A549 (cell line): Measurements from ENCODE around the gene PLA2G4F. TPM values are rescaled to one million over a fixed set of nuclear protein-coding genes. Genes with fewer than 3 reads are reported as not detected.

ENCODE experiments used
- ATAC-seq, 2 experiments: fragments of 200-7000 bp in 1 of 2; fragments of >200 bp in 1 of 2; cut with Nextera tagmentation in 1 of 2; cut with Tn5 transposase in 1 of 2; 3 replicates each; pipeline versions ENCODE4 v1.8.0 to v1.9.1; 2018 to 2020; ENCODE audit warnings: mild to moderate bottlenecking in 1 of 2, moderate library complexity in 1 of 2
- CTCF ChIA-PET: fragments of 300-600 bp; sonication (Branson Sonifier 250); formaldehyde crosslinking; extraction: SDS; loops from one replicate; lab custom pipeline; 2021; ENCODE audit warnings: antibody characterized with exemption, inconsistent platforms; lab: Yijun Ruan, JAX
- POLR2A ChIA-PET: fragments of 350-600 bp; formaldehyde crosslinking; extraction: SDS; loops from one replicate; lab custom pipeline; 2021; ENCODE audit warnings: antibody characterized with exemption, inconsistent platforms; lab: Yijun Ruan, JAX
- DNase-seq, 2 experiments: peaks; one replicate each; pipeline versions ENCODE4 v3.0.0 to v3.0.0-alpha.2; 2011 to 2016; ENCODE audit warnings: low read depth in 1 of 2, low spot score in 1 of 2
- FAIRE-seq: peaks from 2 replicates; lab custom pipeline; 2011; peaks lifted over from hg19 to GRCh38; lab: Jason Lieb, UNC
- H3K27ac ChIP-seq, 2 experiments: fragments of >200 bp; sonication (Bioruptor Twin); formaldehyde crosslinking; 3 replicates each; pipeline ENCODE4 v1.5.1; 2016 to 2017
- H3K4me1 ChIP-seq: fragments of >200 bp; sonication (Bioruptor Twin); formaldehyde crosslinking; 3 replicates; pipeline ENCODE4 v1.6.1; 2016
- H3K4me2 ChIP-seq: fragments of >200 bp; sonication (Bioruptor Twin); formaldehyde crosslinking; 3 replicates; pipeline ENCODE4 v1.6.1; 2016
- H3K4me3 ChIP-seq: fragments of >200 bp; sonication (Bioruptor Twin); formaldehyde crosslinking; 3 replicates; pipeline ENCODE4 v1.5.1; 2016
- H3K9me3 ChIP-seq: fragments of >200 bp; sonication (Bioruptor Twin); formaldehyde crosslinking; 3 replicates; pipeline ENCODE4 v1.6.1; 2016
- CEBPB ChIP-seq, 2 experiments: fragments of >200 bp in 1 of 2; sonication (Bioruptor Twin) in 1 of 2; formaldehyde crosslinking in 1 of 2; IDR thresholded peaks; 2 replicates each; pipeline ENCODE4 v1.6.1; 2012 to 2016
- CHD2 ChIP-seq: fragments of 150-350 bp; IDR thresholded peaks from 2 replicates; pipeline ENCODE4 v1.6.1; 2014; ENCODE audit warnings: low read length; ENCODE audit not compliant: partially characterized antibody
- CHD4 ChIP-seq: fragments of 200-600 bp; sonication (generic); IDR thresholded peaks from 2 replicates; pipeline ENCODE4 v1.6.1; 2016; ENCODE audit warnings: antibody characterized with exemption, mild to moderate bottlenecking, borderline replicate concordance
- EHF ChIP-seq: fragments of 250-450 bp; sonication (Bioruptor Pico); IDR thresholded peaks from 2 replicates; pipeline ENCODE4 v1.5.0; 2020; ENCODE audit warnings: mild to moderate bottlenecking
- ESRRA ChIP-seq: fragments of 150-350 bp; IDR thresholded peaks from 2 replicates; pipeline ENCODE4 v1.6.1; 2014; ENCODE audit warnings: mild to moderate bottlenecking, low read length, borderline replicate concordance
- FOSL2 ChIP-seq, 2 experiments: fragments of 450-650 bp in 1 of 2; fragments of >200 bp in 1 of 2; sonication (Bioruptor Twin) in 1 of 2; formaldehyde crosslinking; IDR thresholded peaks; 2 replicates each; pipeline versions ENCODE4 v1.5.0 to v1.6.1; 2016 to 2020; ENCODE audit warnings: mild to moderate bottlenecking in 1 of 2, moderate library complexity in 1 of 2
- JUN ChIP-seq, 2 experiments: fragments of >200 bp; sonication (Bioruptor Twin); formaldehyde crosslinking; IDR thresholded peaks; 2 replicates in 1 of 2; 3 replicates in 1 of 2; pipeline ENCODE4 v1.6.1; 2016 to 2017
- MAFK ChIP-seq: fragments of 450-650 bp; IDR thresholded peaks from 2 replicates; pipeline ENCODE4 v1.6.1; 2014; ENCODE audit not compliant: partially characterized antibody
- PHF8 ChIP-seq: fragments of 200-600 bp; sonication (generic); IDR thresholded peaks from 2 replicates; pipeline ENCODE4 v1.6.1; 2016; ENCODE audit warnings: low read depth, mild to moderate bottlenecking, antibody characterized with exemption, moderate library complexity, borderline replicate concordance
- POLR2AphosphoS2 ChIP-seq: conservative IDR thresholded peaks from 2 replicates; pipeline ENCODE4 v1.6.1; 2012; ENCODE audit warnings: low read length, improper control_type of control experiment, inconsistent platforms
- RARB ChIP-seq: fragments of 250-450 bp; sonication (Bioruptor Pico); IDR thresholded peaks from 2 replicates; pipeline ENCODE4 v1.8.0; 2021; ENCODE audit warnings: mild to moderate bottlenecking, moderate library complexity
- RCOR1 ChIP-seq: fragments of 150-350 bp; IDR thresholded peaks from 2 replicates; pipeline ENCODE4 v1.6.1; 2014; ENCODE audit warnings: antibody characterized with exemption, low read length, low read depth
- RFX5 ChIP-seq: fragments of 450-650 bp; IDR thresholded peaks from 2 replicates; pipeline ENCODE4 v1.7.1; 2014; ENCODE audit warnings: antibody characterized with exemption, mild to moderate bottlenecking, moderate library complexity
- RNF2 ChIP-seq: fragments of 200-600 bp; sonication (generic); IDR thresholded peaks from 2 replicates; pipeline ENCODE4 v1.6.1; 2016; ENCODE audit warnings: low read depth, mild to moderate bottlenecking, antibody characterized with exemption, moderate library complexity, borderline replicate concordance
- TP53 ChIP-seq: fragments of 250-450 bp; sonication (Bioruptor Pico); IDR thresholded peaks from 2 replicates; pipeline ENCODE4 v1.5.0; 2021; ENCODE audit warnings: mild to moderate bottlenecking, moderate library complexity
- ZC3H11A ChIP-seq: fragments of 450-650 bp; IDR thresholded peaks from 2 replicates; pipeline ENCODE4 v1.6.1; 2014; ENCODE audit warnings: antibody characterized with exemption, mild to moderate bottlenecking
- ZNF302 ChIP-seq: fragments of 250-450 bp; sonication (Bioruptor Pico); IDR thresholded peaks from 2 replicates; pipeline ENCODE4 v1.9.0; 2021; ENCODE audit warnings: inconsistent platforms, mild to moderate bottlenecking, moderate library complexity
- WGBS: methylation state at CpG from one replicate; pipeline ENCODE4 v1.1.6; 2017; ENCODE audit errors: missing lambda C conversion rate; 5-methylcytosine and 5-hydroxymethylcytosine counted together
- polyA plus RNA-seq, 4 experiments: library from polyadenylated mRNA; depleted of rRNA in 3 of 4; stranded (reverse); fragments of >200 nt; fragmentation: RNase III in 1 of 4; extraction: RNeasy Plus Mini Kit Qiagen cat#74134 plus additional on column Dnase treatment in 1 of 4; gene quantifications; 2 replicates in 3 of 4; 3 replicates in 1 of 4; pipeline ENCODE4 v1.2.3, GENCODE V29; 2011 to 2017
- TF ChIP-seq, protein P1 (sequence below): fragments of 250-450 bp; sonication (Bioruptor Pico); IDR thresholded peaks from 2 replicates; pipeline ENCODE4 v1.5.0; 2021; ENCODE audit warnings: mild to moderate bottlenecking, moderate library complexity, borderline replicate concordance
- TF ChIP-seq, protein P2 (sequence below): fragments of 150-350 bp; IDR thresholded peaks from 2 replicates; pipeline ENCODE4 v1.6.1; 2014; ENCODE audit warnings: low read depth, mild to moderate bottlenecking, low read length
- TF ChIP-seq, protein P3 (sequence below): fragments of 200-600 bp; sonication (generic); IDR thresholded peaks from 2 replicates; pipeline ENCODE4 v1.6.1; 2016; ENCODE audit warnings: antibody characterized with exemption, mild to moderate bottlenecking, moderate library complexity

PLA2G4F gene
- polyA plus RNA-seq, 2 of the 4 experiments (the other 2 are of a cell fraction): not detected

- WGBS: 53% methylated on average over 3 of the region's 3 CpGs
- FAIRE-seq (no peak), ATAC-seq (no peak), DNase-seq (no peak)
- no peaks in the 10 kb centered on the region for H3K4me1 ChIP-seq
- CTCF ChIA-PET: interaction anchor here (1.0 to 2.0 kb wide), 3 partner anchors 18 to 28 kb away, joined by 3 to 5 read pairs (median 4); no protein-coding TSS in a partner anchor
- H3K27ac ChIP-seq: no peak overlapping the region
- TF ChIP-seq ESRRA (no peak), RNF2 (no peak)
- H3K4me2 ChIP-seq: no peak overlapping the region
- H3K4me3 ChIP-seq: no peak overlapping the region
- no peaks in the 10 kb centered on the region for H3K9me3 ChIP-seq
- POLR2A ChIA-PET: no interaction called here
These were observed 47.6 kb downstream of the PLA2G4F start for GRCh38 chr15:42108806-42109205.

DNA sequence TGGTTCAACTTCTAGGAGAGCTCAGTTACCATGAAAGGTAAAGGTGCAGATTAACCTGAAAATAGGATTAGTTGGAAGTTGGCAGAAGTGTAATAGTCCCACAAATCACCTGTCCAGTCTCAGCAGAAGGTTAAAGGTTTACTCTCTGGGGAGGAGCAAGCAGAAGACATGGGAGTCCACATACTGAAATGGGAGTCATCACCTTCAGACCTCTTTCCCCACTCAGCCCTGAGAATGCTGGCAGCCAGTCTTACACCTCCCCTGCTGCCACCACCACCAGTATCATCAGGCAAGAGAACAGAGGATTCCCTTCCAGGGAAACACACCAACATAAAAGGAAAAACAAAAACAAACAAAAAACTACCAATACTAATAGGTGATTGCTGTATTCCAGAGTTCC lies 48.2 kb downstream of the PLA2G4F start:
- FAIRE-seq (no peak), DNase-seq (no peak), ATAC-seq (no peak)
- ChIA-PET POLR2A (no interaction called here), CTCF (interaction anchor here (0.9 to 2.0 kb wide), 4 partner anchors 12 to 28 kb away, joined by 3 to 5 read pairs (median 4); no protein-coding TSS in a partner anchor)
- H3K9me3 ChIP-seq: no peaks in the 10 kb centered on the region
- no peak overlapping the region for H3K4me3 ChIP-seq
- H3K27ac ChIP-seq: no peak overlapping the region
- no peaks in the 10 kb centered on the region for H3K4me1 ChIP-seq
- no peak for TF ChIP-seq JUN (IDR thresholded peaks at IDR 0.05)
- TF ChIP-seq EHF (CRISPR knock-in tag): no peak
- TF ChIP-seq, protein P1, sequence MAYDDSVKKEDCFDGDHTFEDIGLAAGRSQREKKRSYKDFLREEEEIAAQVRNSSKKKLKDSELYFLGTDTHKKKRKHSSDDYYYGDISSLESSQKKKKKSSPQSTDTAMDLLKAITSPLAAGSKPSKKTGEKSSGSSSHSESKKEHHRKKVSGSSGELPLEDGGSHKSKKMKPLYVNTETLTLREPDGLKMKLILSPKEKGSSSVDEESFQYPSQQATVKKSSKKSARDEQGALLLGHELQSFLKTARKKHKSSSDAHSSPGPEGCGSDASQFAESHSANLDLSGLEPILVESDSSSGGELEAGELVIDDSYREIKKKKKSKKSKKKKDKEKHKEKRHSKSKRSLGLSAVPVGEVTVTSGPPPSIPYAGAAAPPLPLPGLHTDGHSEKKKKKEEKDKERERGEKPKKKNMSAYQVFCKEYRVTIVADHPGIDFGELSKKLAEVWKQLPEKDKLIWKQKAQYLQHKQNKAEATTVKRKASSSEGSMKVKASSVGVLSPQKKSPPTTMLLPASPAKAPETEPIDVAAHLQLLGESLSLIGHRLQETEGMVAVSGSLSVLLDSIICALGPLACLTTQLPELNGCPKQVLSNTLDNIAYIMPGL (CRISPR knock-in tag): no peak
- TF ChIP-seq, protein P2, sequence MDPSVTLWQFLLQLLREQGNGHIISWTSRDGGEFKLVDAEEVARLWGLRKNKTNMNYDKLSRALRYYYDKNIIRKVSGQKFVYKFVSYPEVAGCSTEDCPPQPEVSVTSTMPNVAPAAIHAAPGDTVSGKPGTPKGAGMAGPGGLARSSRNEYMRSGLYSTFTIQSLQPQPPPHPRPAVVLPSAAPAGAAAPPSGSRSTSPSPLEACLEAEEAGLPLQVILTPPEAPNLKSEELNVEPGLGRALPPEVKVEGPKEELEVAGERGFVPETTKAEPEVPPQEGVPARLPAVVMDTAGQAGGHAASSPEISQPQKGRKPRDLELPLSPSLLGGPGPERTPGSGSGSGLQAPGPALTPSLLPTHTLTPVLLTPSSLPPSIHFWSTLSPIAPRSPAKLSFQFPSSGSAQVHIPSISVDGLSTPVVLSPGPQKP: no peak
- no peak for TF ChIP-seq ZC3H11A
- TF ChIP-seq ZNF302: no peak
- TF ChIP-seq RFX5: no peak
- no peak for TF ChIP-seq PHF8
- no peak for TF ChIP-seq TP53 (CRISPR knock-in tag)
- TF ChIP-seq, protein P3, sequence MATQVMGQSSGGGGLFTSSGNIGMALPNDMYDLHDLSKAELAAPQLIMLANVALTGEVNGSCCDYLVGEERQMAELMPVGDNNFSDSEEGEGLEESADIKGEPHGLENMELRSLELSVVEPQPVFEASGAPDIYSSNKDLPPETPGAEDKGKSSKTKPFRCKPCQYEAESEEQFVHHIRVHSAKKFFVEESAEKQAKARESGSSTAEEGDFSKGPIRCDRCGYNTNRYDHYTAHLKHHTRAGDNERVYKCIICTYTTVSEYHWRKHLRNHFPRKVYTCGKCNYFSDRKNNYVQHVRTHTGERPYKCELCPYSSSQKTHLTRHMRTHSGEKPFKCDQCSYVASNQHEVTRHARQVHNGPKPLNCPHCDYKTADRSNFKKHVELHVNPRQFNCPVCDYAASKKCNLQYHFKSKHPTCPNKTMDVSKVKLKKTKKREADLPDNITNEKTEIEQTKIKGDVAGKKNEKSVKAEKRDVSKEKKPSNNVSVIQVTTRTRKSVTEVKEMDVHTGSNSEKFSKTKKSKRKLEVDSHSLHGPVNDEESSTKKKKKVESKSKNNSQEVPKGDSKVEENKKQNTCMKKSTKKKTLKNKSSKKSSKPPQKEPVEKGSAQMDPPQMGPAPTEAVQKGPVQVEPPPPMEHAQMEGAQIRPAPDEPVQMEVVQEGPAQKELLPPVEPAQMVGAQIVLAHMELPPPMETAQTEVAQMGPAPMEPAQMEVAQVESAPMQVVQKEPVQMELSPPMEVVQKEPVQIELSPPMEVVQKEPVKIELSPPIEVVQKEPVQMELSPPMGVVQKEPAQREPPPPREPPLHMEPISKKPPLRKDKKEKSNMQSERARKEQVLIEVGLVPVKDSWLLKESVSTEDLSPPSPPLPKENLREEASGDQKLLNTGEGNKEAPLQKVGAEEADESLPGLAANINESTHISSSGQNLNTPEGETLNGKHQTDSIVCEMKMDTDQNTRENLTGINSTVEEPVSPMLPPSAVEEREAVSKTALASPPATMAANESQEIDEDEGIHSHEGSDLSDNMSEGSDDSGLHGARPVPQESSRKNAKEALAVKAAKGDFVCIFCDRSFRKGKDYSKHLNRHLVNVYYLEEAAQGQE: no peak
- no peak for TF ChIP-seq CHD4
- no peak for TF ChIP-seq MAFK
- no peak for TF ChIP-seq RCOR1
- no peak for TF ChIP-seq CEBPB (IDR thresholded peaks at IDR 0.05)
- no peak for TF ChIP-seq CHD2
- TF ChIP-seq RARB (CRISPR knock-in tag): no peak
- no peak for TF ChIP-seq FOSL2 (IDR thresholded peaks at IDR 0.05)
- TF ChIP-seq FOSL2 (CRISPR knock-in tag; IDR thresholded peaks at IDR 0.05): no peak
- no peak for TF ChIP-seq POLR2AphosphoS2
- no peak overlapping the region for H3K4me2 ChIP-seq
